SK-N-SH (cell line): ENCODE measurements around the gene MDM1.

Experiments used
- GABPA ChIP-seq: IDR thresholded peaks from 2 replicates; pipeline ENCODE4 v1.4.0; 2012; ENCODE audit warnings: low read depth, mild to moderate bottlenecking
- RCOR1 ChIP-seq: fragments of 150-350 bp; IDR thresholded peaks from 2 replicates; pipeline ENCODE4 v1.6.1; 2017; ENCODE audit warnings: antibody characterized with exemption, low read length
- TF ChIP-seq, protein P1 (sequence below): fragments of 200-600 bp; sonication (generic); IDR thresholded peaks from 2 replicates; pipeline ENCODE4 v1.6.1; 2017; ENCODE audit warnings: antibody characterized with exemption, mild to moderate bottlenecking, moderate library complexity
- TF ChIP-seq, protein P2 (sequence below): IDR thresholded peaks from 2 replicates; pipeline ENCODE4 v1.4.0; 2012; ENCODE audit warnings: low read depth

DNA sequence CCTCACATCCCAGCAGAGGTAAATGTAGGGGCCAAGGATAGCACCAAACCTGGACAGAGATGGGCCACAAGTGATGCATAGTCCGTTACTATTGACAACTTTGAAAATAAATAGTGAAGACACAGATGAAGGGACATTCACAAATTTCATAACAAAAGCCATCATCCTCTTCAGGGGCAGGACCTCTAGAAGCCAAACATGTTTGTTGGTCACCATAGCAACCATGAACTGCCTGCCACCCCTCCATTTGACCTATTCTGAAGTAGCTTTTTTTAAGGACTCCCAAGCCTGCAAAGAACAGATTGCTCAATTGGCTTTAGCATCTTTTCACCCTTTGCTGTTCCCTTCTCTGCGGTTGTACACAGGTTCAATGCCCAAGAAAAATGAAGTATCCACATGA, 35.7 kb upstream of the MDM1 start:
- TF ChIP-seq GABPA, result no peak
- TF ChIP-seq, protein P1, sequence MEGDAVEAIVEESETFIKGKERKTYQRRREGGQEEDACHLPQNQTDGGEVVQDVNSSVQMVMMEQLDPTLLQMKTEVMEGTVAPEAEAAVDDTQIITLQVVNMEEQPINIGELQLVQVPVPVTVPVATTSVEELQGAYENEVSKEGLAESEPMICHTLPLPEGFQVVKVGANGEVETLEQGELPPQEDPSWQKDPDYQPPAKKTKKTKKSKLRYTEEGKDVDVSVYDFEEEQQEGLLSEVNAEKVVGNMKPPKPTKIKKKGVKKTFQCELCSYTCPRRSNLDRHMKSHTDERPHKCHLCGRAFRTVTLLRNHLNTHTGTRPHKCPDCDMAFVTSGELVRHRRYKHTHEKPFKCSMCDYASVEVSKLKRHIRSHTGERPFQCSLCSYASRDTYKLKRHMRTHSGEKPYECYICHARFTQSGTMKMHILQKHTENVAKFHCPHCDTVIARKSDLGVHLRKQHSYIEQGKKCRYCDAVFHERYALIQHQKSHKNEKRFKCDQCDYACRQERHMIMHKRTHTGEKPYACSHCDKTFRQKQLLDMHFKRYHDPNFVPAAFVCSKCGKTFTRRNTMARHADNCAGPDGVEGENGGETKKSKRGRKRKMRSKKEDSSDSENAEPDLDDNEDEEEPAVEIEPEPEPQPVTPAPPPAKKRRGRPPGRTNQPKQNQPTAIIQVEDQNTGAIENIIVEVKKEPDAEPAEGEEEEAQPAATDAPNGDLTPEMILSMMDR, result no peak
- TF ChIP-seq, protein P2, sequence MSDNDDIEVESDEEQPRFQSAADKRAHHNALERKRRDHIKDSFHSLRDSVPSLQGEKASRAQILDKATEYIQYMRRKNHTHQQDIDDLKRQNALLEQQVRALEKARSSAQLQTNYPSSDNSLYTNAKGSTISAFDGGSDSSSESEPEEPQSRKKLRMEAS, result no peak
- no peak for TF ChIP-seq RCOR1
